GM18870 (cell line): ENCODE data around the gene TSKU.
"Not testable (repeated sequence)": the region's sequence is repeated elsewhere in the genome, so short reads cannot be mapped to it uniquely, and the experiment has no call there.

ENCODE experiments used
- ATAC-seq: cut with Tn5 transposase; IDR thresholded peaks from one replicate; pipeline ENCODE4 v1.9.1; 2021; ENCODE audit warnings: moderate library complexity; ENCODE audit not compliant: unreplicated experiment

TSKU gene

GRCh38 chr11:76800466-76801200, 17.5 kb downstream of the TSKU start:
- ATAC-seq: no peak

- no peak for ATAC-seq
Measured at GRCh38 chr11:76801225-76801624, 18.1 kb downstream of the TSKU start.

- no peak for ATAC-seq
Measured at GRCh38 chr11:76801736-76802135, 18.6 kb downstream of the TSKU start.

- no peak for ATAC-seq
Measured at GRCh38 chr11:76802151-76802550, 19.0 kb downstream of the TSKU start.

- ATAC-seq: no peak
Measured at GRCh38 chr11:76802621-76803020, 19.5 kb downstream of the TSKU start.

- ATAC-seq: no peak
Measured at GRCh38 chr11:76803023-76803422, 19.9 kb downstream of the TSKU start.

- no peak for ATAC-seq
Measured at GRCh38 chr11:76803811-76804600, 20.9 kb downstream of the TSKU start.

- no peak for ATAC-seq
Measured at GRCh38 chr11:76805206-76805913, 22.2 kb downstream of the TSKU start.

GRCh38 chr11:76806131-76806530, 23.0 kb downstream of the TSKU start:
- no peak for ATAC-seq

- no peak for ATAC-seq
Measured at GRCh38 chr11:76806608-76807205, 23.6 kb downstream of the TSKU start.

GRCh38 chr11:76807206-76807875, 24.2 kb downstream of the TSKU start:
- no peak for ATAC-seq

- ATAC-seq: no peak
Measured at GRCh38 chr11:76808171-76808570, 25.0 kb downstream of the TSKU start.

- no peak for ATAC-seq
Measured at GRCh38 chr11:76808996-76809395, 25.8 kb downstream of the TSKU start.

GRCh38 chr11:76810151-76810853, 27.1 kb downstream of the TSKU start:
- ATAC-seq: no peak

- ATAC-seq: no peak
Measured at GRCh38 chr11:76811259-76811658, 28.1 kb downstream of the TSKU start.

- no peak for ATAC-seq
Measured at GRCh38 chr11:76814414-76814813, 31.3 kb downstream of the TSKU start.

- ATAC-seq: not testable (repeated sequence)
Measured at GRCh38 chr11:76815678-76816077, 32.5 kb downstream of the TSKU start.

GRCh38 chr11:76820184-76820566, 37.0 kb downstream of the TSKU start:
- no peak for ATAC-seq

- not testable (repeated sequence) for ATAC-seq
Measured at GRCh38 chr11:76821396-76821795, 38.2 kb downstream of the TSKU start.

GRCh38 chr11:76822406-76822805, 39.2 kb downstream of the TSKU start:
- no peak for ATAC-seq
